H1 (cell line): ENCODE results near the gene TMPRSS4. TPM values are rescaled to one million over a fixed set of nuclear protein-coding genes. Genes with fewer than 3 reads are reported as not detected.

ENCODE experiments used
- CTCF ChIA-PET: fragments of 300-600 bp; sonication (Branson Sonifier 250); formaldehyde crosslinking; loops from one replicate; lab custom pipeline; 2021; ENCODE audit not compliant: partially characterized antibody; lab: Charles Lee
- POLR2A ChIA-PET: fragments of 300-600 bp; sonication (Branson Sonifier 250); formaldehyde crosslinking; loops from one replicate; lab custom pipeline; 2021; ENCODE audit warnings: inconsistent platforms; ENCODE audit not compliant: partially characterized antibody; lab: Charles Lee
- DNase-seq, 2 experiments: peaks; one replicate each; pipeline versions ENCODE4 v3.0.0 to v3.0.0-alpha.2; 2010 to 2022; ENCODE audit warnings: low spot score in 2 of 2, low read depth in 1 of 2, mixed read lengths in 1 of 2
- FAIRE-seq: peaks from 2 replicates; lab custom pipeline; 2011; peaks lifted over from hg19 to GRCh38; lab: Jason Lieb, UNC
- H2AFZ ChIP-seq: 2 replicates; pipeline ENCODE4 v1.8.1; 2012; ENCODE audit warnings: low read length, inconsistent platforms
- H2AK5ac ChIP-seq: 2 replicates; pipeline ENCODE4 v1.6.1; 2013; ENCODE audit warnings: low read depth, low read length
- H2BK120ac ChIP-seq: replicated peaks from 2 replicates; pipeline ENCODE3; 2013; ENCODE audit warnings: low read depth, low read length, inconsistent platforms
- H2BK12ac ChIP-seq: 2 replicates; pipeline ENCODE4 v1.6.1; 2013; ENCODE audit warnings: low read depth, low read length
- H2BK15ac ChIP-seq: 2 replicates; pipeline ENCODE4 v1.6.1; 2013; ENCODE audit warnings: low read length
- H2BK20ac ChIP-seq: 2 replicates; pipeline ENCODE4 v1.6.1; 2013; ENCODE audit warnings: low read length
- H2BK5ac ChIP-seq: 2 replicates; pipeline ENCODE4 v1.6.1; 2013; ENCODE audit warnings: low read depth, low read length
- H3K14ac ChIP-seq: 2 replicates; pipeline ENCODE4 v1.6.1; 2013; ENCODE audit warnings: inconsistent platforms; ENCODE audit not compliant: insufficient read length
- H3K18ac ChIP-seq: 2 replicates; pipeline ENCODE4 v1.6.1; 2013; ENCODE audit warnings: low read length; ENCODE audit errors: extremely low read depth
- H3K23ac ChIP-seq: 2 replicates; pipeline ENCODE4 v1.6.1; 2013; ENCODE audit warnings: inconsistent platforms; ENCODE audit not compliant: insufficient read length
- H3K23me2 ChIP-seq: 2 replicates; pipeline ENCODE4 v1.6.1; 2013; ENCODE audit warnings: low read depth, low read length
- H3K27ac ChIP-seq: 2 replicates; pipeline ENCODE4 v1.6.1; 2011; ENCODE audit warnings: low read depth, low read length, inconsistent platforms
- H3K27me3 ChIP-seq, 4 experiments: replicated peaks in 1 of 4; 1 replicate in 1 of 4; 2 replicates in 3 of 4; pipeline versions ENCODE4 v1.6.1 to v1.8.1; 2011 to 2013; ENCODE audit warnings: low read length in 3 of 4, mild to moderate bottlenecking in 3 of 4, inconsistent platforms in 2 of 4, mixed read lengths in 2 of 4, moderate library complexity in 1 of 4; ENCODE audit not compliant: control insufficient read depth in 3 of 4, insufficient read depth in 3 of 4; ENCODE audit errors: extremely low read depth in 1 of 4
- H3K36me3 ChIP-seq, 4 experiments: 2 replicates each; pipeline versions ENCODE4 v1.6.1 to v1.8.1; 2011 to 2013; ENCODE audit warnings: mild to moderate bottlenecking in 4 of 4, low read length in 3 of 4, moderate library complexity in 2 of 4, control low read depth in 1 of 4, inconsistent platforms in 1 of 4; ENCODE audit not compliant: insufficient read depth in 4 of 4, control insufficient read depth in 2 of 4
- H3K4ac ChIP-seq: replicated peaks from 2 replicates; pipeline ENCODE3; 2013; ENCODE audit warnings: low read length, low read depth, mixed read lengths, inconsistent platforms; ENCODE audit not compliant: insufficient read length
- H3K4me1 ChIP-seq, 4 experiments: replicated peaks in 1 of 4; 1 replicate in 1 of 4; 2 replicates in 3 of 4; pipeline versions ENCODE4 v1.6.1 to v1.8.1; 2011 to 2013; ENCODE audit warnings: low read length in 3 of 4, inconsistent platforms in 2 of 4, mixed read lengths in 1 of 4; ENCODE audit not compliant: insufficient read depth in 4 of 4, control insufficient read depth in 3 of 4
- H3K4me2 ChIP-seq, 2 experiments: 2 replicates each; pipeline versions ENCODE4 v1.6.1 to v1.8.1; 2011 to 2013; ENCODE audit warnings: low read depth in 2 of 2, low read length in 2 of 2, control low read depth in 1 of 2, inconsistent platforms in 1 of 2, mild to moderate bottlenecking in 1 of 2; ENCODE audit not compliant: insufficient read depth in 1 of 2
- H3K4me3 ChIP-seq, 4 experiments: fragments of 200-600, 300-600 bp in 1 of 4; sonication (generic), shearing (Covaris generic), sonication (Bioruptor Twin) in 1 of 4; 2 replicates each; pipeline versions ENCODE4 v1.5.1 to v1.8.1; 2011 to 2016; ENCODE audit warnings: low read length in 4 of 4, low read depth in 3 of 4, control low read depth in 2 of 4, inconsistent platforms in 2 of 4, mild to moderate bottlenecking in 2 of 4, mixed read lengths in 1 of 4, moderate library complexity in 1 of 4; ENCODE audit not compliant: insufficient read depth in 2 of 4; ENCODE audit errors: extremely low read depth in 1 of 4
- H3K56ac ChIP-seq: replicated peaks from 2 replicates; pipeline ENCODE3; 2013; ENCODE audit warnings: low read depth, mild to moderate bottlenecking, mixed read lengths, low read length, inconsistent platforms; ENCODE audit not compliant: insufficient read length
- H3K79me1 ChIP-seq: 2 replicates; pipeline ENCODE4 v1.6.1; 2013; ENCODE audit warnings: low read depth, low read length, control low read depth
- H3K79me2 ChIP-seq, 2 experiments: 2 replicates each; pipeline versions ENCODE4 v1.6.1 to v1.8.1; 2012 to 2013; ENCODE audit warnings: low read length in 2 of 2, mild to moderate bottlenecking in 2 of 2, inconsistent platforms in 1 of 2; ENCODE audit not compliant: insufficient read depth in 2 of 2, control insufficient read depth in 1 of 2
- H3K9ac ChIP-seq, 4 experiments: replicated peaks in 1 of 4; 1 replicate in 1 of 4; 2 replicates in 3 of 4; pipeline versions ENCODE4 v1.6.1 to v1.8.1; 2011 to 2013; ENCODE audit warnings: low read depth in 3 of 4, low read length in 3 of 4, control low read depth in 2 of 4, mild to moderate bottlenecking in 2 of 4, moderate library complexity in 2 of 4, inconsistent platforms in 1 of 4; ENCODE audit errors: extremely low read depth in 1 of 4
- H3K9me3 ChIP-seq, 2 experiments: 2 replicates each; pipeline versions ENCODE4 v1.6.1 to v1.8.1; 2012 to 2013; ENCODE audit warnings: mild to moderate bottlenecking in 2 of 2, moderate library complexity in 2 of 2, control low read depth in 1 of 2, inconsistent platforms in 1 of 2, low read depth in 1 of 2, low read length in 1 of 2, mixed read lengths in 1 of 2; ENCODE audit not compliant: insufficient read depth in 2 of 2
- H4K20me1 ChIP-seq, 2 experiments: replicated peaks in 1 of 2; 2 replicates each; pipeline versions ENCODE3 to v1.8.1; 2011 to 2013; ENCODE audit warnings: inconsistent platforms in 2 of 2, low read length in 2 of 2, mild to moderate bottlenecking in 1 of 2; ENCODE audit not compliant: insufficient read depth in 2 of 2, control insufficient read depth in 1 of 2
- H4K5ac ChIP-seq: 2 replicates; pipeline ENCODE4 v1.6.1; 2013; ENCODE audit warnings: low read length, low read depth, mixed read lengths, inconsistent platforms; ENCODE audit not compliant: insufficient read length
- H4K8ac ChIP-seq: 2 replicates; pipeline ENCODE4 v1.8.0; 2013; ENCODE audit warnings: mild to moderate bottlenecking, moderate library complexity, low read length, inconsistent platforms; ENCODE audit not compliant: insufficient read depth; ENCODE audit errors: extremely low read depth
- H4K91ac ChIP-seq: replicated peaks from 2 replicates; pipeline ENCODE3; 2013; ENCODE audit warnings: low read length, mixed read lengths, inconsistent platforms; ENCODE audit not compliant: insufficient read length
- ATF2 ChIP-seq: IDR thresholded peaks from 2 replicates; pipeline ENCODE4 v1.6.1; 2012; ENCODE audit warnings: low read length, inconsistent platforms
- CEBPB ChIP-seq: IDR thresholded peaks from 2 replicates; pipeline ENCODE4 v1.6.1; 2012; ENCODE audit warnings: low read depth, low read length
- E2F6 ChIP-seq: IDR thresholded peaks from 2 replicates; pipeline ENCODE4 v1.6.1; 2012; ENCODE audit warnings: inconsistent platforms
- FOSL1 ChIP-seq: IDR thresholded peaks from 2 replicates; pipeline ENCODE4 v1.6.1; 2011; ENCODE audit warnings: mild to moderate bottlenecking, low read depth, low read length, moderate library complexity; ENCODE audit not compliant: insufficient read depth
- GTF2F1 ChIP-seq: IDR thresholded peaks from 2 replicates; pipeline ENCODE4 v1.6.1; 2012; ENCODE audit warnings: low read depth, low read length, improper control_type of control experiment, borderline replicate concordance
- KDM1A ChIP-seq: fragments of 200-600, 300-600 bp; sonication (generic); IDR thresholded peaks from 2 replicates; pipeline ENCODE4 v1.7.1; 2016; ENCODE audit warnings: mild to moderate bottlenecking, low read length, borderline replicate concordance
- POLR2AphosphoS5 ChIP-seq: IDR thresholded peaks from 2 replicates; pipeline ENCODE4 v1.6.1; 2011; ENCODE audit warnings: low read depth, low read length
- RAD21 ChIP-seq, 2 experiments: IDR thresholded peaks in 1 of 2; conservative IDR thresholded peaks in 1 of 2; 2 replicates each; pipeline ENCODE4 v1.6.1; 2011; ENCODE audit warnings: low read depth in 2 of 2, low read length in 2 of 2, improper control_type of control experiment in 1 of 2, inconsistent platforms in 1 of 2, mild to moderate bottlenecking in 1 of 2, moderate library complexity in 1 of 2
- RBBP5 ChIP-seq: IDR thresholded peaks from 2 replicates; pipeline ENCODE4 v1.7.1; 2012; ENCODE audit warnings: low read depth, mild to moderate bottlenecking, inconsistent platforms, low read length, moderate library complexity, borderline replicate concordance
- RFX5 ChIP-seq: IDR thresholded peaks from 2 replicates; pipeline ENCODE4 v1.6.1; 2011; ENCODE audit warnings: low read depth, low read length, improper control_type of control experiment, borderline replicate concordance
- SRF ChIP-seq: IDR thresholded peaks from 2 replicates; pipeline ENCODE4 v1.6.1; 2011; ENCODE audit warnings: mild to moderate bottlenecking, low read depth, low read length, moderate library complexity
- SUZ12 ChIP-seq: fragments of 200-600 bp; sonication (generic); IDR thresholded peaks from 2 replicates; pipeline ENCODE4 v1.6.1; 2012; ENCODE audit warnings: mild to moderate bottlenecking, inconsistent platforms, low read length, moderate library complexity, mixed read lengths
- WGBS, 2 experiments: shearing (Covaris generic) in 1 of 2; methylation state at CpG; one replicate each; pipeline versions ENCODE4 v1.1.6 to v1.1.7; 2013 to 2015; ENCODE audit warnings: low lambda C conversion rate in 2 of 2, mixed read lengths in 2 of 2, inconsistent platforms in 1 of 2, low coverage in 1 of 2, missing lambda C conversion rate in 1 of 2; ENCODE audit not compliant: insufficient replicate concordance in 2 of 2, insufficient coverage in 1 of 2, insufficient read length in 1 of 2; ENCODE audit errors: extremely low coverage in 1 of 2, missing lambda C conversion rate in 1 of 2; 5-methylcytosine and 5-hydroxymethylcytosine counted together
- polyA plus RNA-seq, 7 experiments: library from polyadenylated mRNA; depleted of rRNA in 3 of 7; stranded (reverse) in 5 of 7; unstranded in 2 of 7; fragments of >200 nt in 5 of 7; fragments of 200-250 nt in 2 of 7; gene quantifications; 1 replicate in 5 of 7; 2 replicates in 1 of 7; 4 replicates in 1 of 7; pipeline versions ENCODE4 v1.2.1 to v1.2.3, GENCODE V29; 2011 to 2013; ENCODE audit warnings: missing spikeins in 2 of 7, mixed read lengths in 2 of 7
- total RNA-seq: library from RNA; stranded (reverse); fragmentation: NEBNext Ultra II Directional; extraction: Animal tissue kit (Norgen Biotek cat#: 25700); gene quantifications from 2 replicates; pipeline ENCODE4 v1.2.1, GENCODE V29; 2021

TMPRSS4 gene
- total and polyA plus RNA-seq, 2 of the 8 experiments (the other 6 are each of a cell fraction or from before 2014, with no cell fraction given), result 0.11 to 0.58 TPM

- Histone ChIP-seq H3K9me3 (no peaks in the 10 kb centered on the region), H2BK15ac (no peak overlapping the region), H3K4me3 (no peak overlapping the region), H4K91ac (no peak overlapping the region), H2BK120ac (no peak overlapping the region), H3K23me2 (no peaks in the 10 kb centered on the region), H3K23ac (no peak overlapping the region), H2AK5ac (no peak overlapping the region), H3K18ac (no peak overlapping the region), H3K4ac (no peak overlapping the region), H3K56ac (no peak overlapping the region), H3K4me1 (no peaks in the 10 kb centered on the region), H3K4me2 (no peak overlapping the region), H4K8ac (peak overlapping the region; percentile 74; the same call in 1 of the 2 replicates), H3K27ac (no peak overlapping the region), H2BK20ac (no peak overlapping the region), H3K79me2 (no peaks in the 10 kb centered on the region), H3K79me1 (no peaks in the 10 kb centered on the region), H2BK12ac (no peak overlapping the region), H3K36me3 (no peaks in the 10 kb centered on the region), H3K9ac (no peak overlapping the region), H2BK5ac (no peak overlapping the region), H4K20me1 (no peaks in the 10 kb centered on the region), H2AFZ (no peak overlapping the region), H3K14ac (no peak overlapping the region), H4K5ac (no peak overlapping the region), H3K27me3 (no peaks in the 10 kb centered on the region)
- FAIRE-seq (no peak), DNase-seq (no peak)
- WGBS, 2 experiments, result 87% methylated on average over 3 of the region's 3 CpGs; no CpG with 5 or more reads in 1 of the 2 experiments
- CTCF ChIA-PET, result interaction anchor here (0.6 to 1.5 kb wide), 3 partner anchors 12 to 222 kb away, joined by 3 to 5 read pairs (median 4); no protein-coding TSS in a partner anchor
- POLR2A ChIA-PET, result no interaction called here
- TF ChIP-seq RBBP5, result no peak
- no peak for TF ChIP-seq SRF
- no peak for TF ChIP-seq FOSL1
- TF ChIP-seq GTF2F1, result no peak
- TF ChIP-seq E2F6, result no peak
- no peak for TF ChIP-seq ATF2
- TF ChIP-seq KDM1A, result no peak
- TF ChIP-seq RFX5, result no peak
- TF ChIP-seq CEBPB, result no peak
- TF ChIP-seq RAD21 (IDR thresholded peaks at IDR 0.05 in 1 of 2, conservative IDR thresholded peaks at IDR 0.05 in 1 of 2; ENCODE audit: low read depth in 2 of 2, low read length in 2 of 2), result no peak
- no peak for TF ChIP-seq POLR2AphosphoS5
- no peak for TF ChIP-seq SUZ12
These were observed 11.5 kb upstream of the TMPRSS4 start for GRCh38 chr11:118065384-118065783.
